Osteocyte (in vitro differentiated cells): ENCODE results near the gene NPHS1. TPM values are rescaled to one million over a fixed set of nuclear protein-coding genes. Genes with fewer than 3 reads are reported as not detected.

Source experiments
- DNase-seq: peaks from one replicate; pipeline ENCODE4 v3.0.0; 2021; ENCODE audit warnings: mixed read lengths; ENCODE audit not compliant: unreplicated experiment; ENCODE audit errors: extremely low spot score
- H3K27ac Mint-ChIP-seq: one replicate; pipeline ENCODE4 v1.8.0; 2021; ENCODE audit warnings: mild to moderate bottlenecking, mixed read lengths; ENCODE audit not compliant: unreplicated experiment
- H3K27me3 Mint-ChIP-seq: one replicate; pipeline ENCODE4 v1.8.0; 2021; ENCODE audit warnings: mixed read lengths; ENCODE audit not compliant: unreplicated experiment
- H3K36me3 Mint-ChIP-seq: one replicate; pipeline ENCODE4 v1.8.0; 2021; ENCODE audit warnings: mixed read lengths; ENCODE audit not compliant: unreplicated experiment
- H3K4me1 Mint-ChIP-seq: one replicate; pipeline ENCODE4 v1.8.0; 2021; ENCODE audit warnings: mixed read lengths; ENCODE audit not compliant: unreplicated experiment
- H3K4me3 Mint-ChIP-seq: one replicate; pipeline ENCODE4 v1.8.0; 2021; ENCODE audit warnings: mild to moderate bottlenecking, moderate library complexity, mixed read lengths; ENCODE audit not compliant: unreplicated experiment
- H3K9me3 Mint-ChIP-seq: one replicate; pipeline ENCODE4 v1.8.0; 2021; ENCODE audit warnings: mixed read lengths; ENCODE audit not compliant: unreplicated experiment
- CTCF ChIP-seq: fragments of 200-600 bp; sonication (generic); IDR thresholded peaks from 2 replicates; pipeline ENCODE4 v1.5.0; 2021; ENCODE audit warnings: antibody characterized with exemption, mild to moderate bottlenecking, moderate library complexity
- total RNA-seq: library from RNA; stranded (reverse); gene quantifications from 2 replicates; pipeline ENCODE4 v1.2.1, GENCODE V29; 2021

NPHS1 gene
- total RNA-seq, 1 donor from 2014 or later = not detected

- no peak for TF ChIP-seq CTCF
- H3K4me3 Mint-ChIP-seq = no peak overlapping the region
- DNase-seq = no peak
- H3K4me1 Mint-ChIP-seq = no peaks in the 10 kb centered on the region
- H3K9me3 Mint-ChIP-seq = no peaks in the 10 kb centered on the region
- no peaks in the 10 kb centered on the region for H3K27me3 Mint-ChIP-seq
- peaks cover 33% of the 10 kb centered on the region for H3K36me3 Mint-ChIP-seq
- no peak overlapping the region for H3K27ac Mint-ChIP-seq
Observed at GRCh38 chr19:35890113-35890650, 37.9 kb upstream of the NPHS1 start.

- Mint-ChIP-seq H3K9me3 (no peaks in the 10 kb centered on the region), H3K36me3 (peaks cover 33% of the 10 kb centered on the region), H3K27ac (no peak overlapping the region), H3K4me1 (no peaks in the 10 kb centered on the region), H3K4me3 (no peak overlapping the region), H3K27me3 (no peaks in the 10 kb centered on the region)
- no peak for DNase-seq
- TF ChIP-seq CTCF = no peak
Observed at GRCh38 chr19:35889370-35890112, 37.2 kb upstream of the NPHS1 start.

- Mint-ChIP-seq H3K4me3 (no peak overlapping the region), H3K36me3 (peaks cover 33% of the 10 kb centered on the region), H3K4me1 (no peaks in the 10 kb centered on the region), H3K9me3 (no peaks in the 10 kb centered on the region), H3K27me3 (no peaks in the 10 kb centered on the region), H3K27ac (no peak overlapping the region)
- no peak for TF ChIP-seq CTCF
- DNase-seq = no peak
Observed at GRCh38 chr19:35888398-35888797, 36.1 kb upstream of the NPHS1 start.

GRCh38 chr19:35887197-35887596, 34.9 kb upstream of the NPHS1 start:
- TF ChIP-seq CTCF = no peak
- no peak for DNase-seq
- Mint-ChIP-seq H3K36me3 (peaks cover 26% of the 10 kb centered on the region), H3K27me3 (no peaks in the 10 kb centered on the region), H3K4me3 (no peak overlapping the region), H3K27ac (no peak overlapping the region), H3K4me1 (no peaks in the 10 kb centered on the region), H3K9me3 (no peaks in the 10 kb centered on the region)

GRCh38 chr19:35885904-35886303, 33.6 kb upstream of the NPHS1 start:
- Mint-ChIP-seq H3K36me3 (peaks cover 24% of the 10 kb centered on the region), H3K4me3 (no peak overlapping the region), H3K27ac (no peak overlapping the region), H3K9me3 (no peaks in the 10 kb centered on the region), H3K27me3 (no peaks in the 10 kb centered on the region), H3K4me1 (no peaks in the 10 kb centered on the region)
- DNase-seq = no peak
- TF ChIP-seq CTCF = no peak
